Measurements from ENCODE around the gene PAEP.

Gene PAEP

GRCh38 chr9:135604437-135605237, 43.1 kb downstream of the PAEP start:
- DNase-seq = no peak

GRCh38 chr9:135605238-135605781, 43.8 kb downstream of the PAEP start:
- DNase-seq = peak; percentile 2

- no peak for DNase-seq
These were observed 45.3 kb downstream of the PAEP start for GRCh38 chr9:135606885-135607259.

- DNase-seq = no peak
These were observed 46.1 kb downstream of the PAEP start for GRCh38 chr9:135607401-135608293.

- DNase-seq = no peak
These were observed 46.9 kb downstream of the PAEP start for GRCh38 chr9:135608294-135608998.

GRCh38 chr9:135608999-135609317, 47.4 kb downstream of the PAEP start:
- no peak for DNase-seq

GRCh38 chr9:135609366-135609955, 47.9 kb downstream of the PAEP start:
- DNase-seq = no peak

- DNase-seq = no peak
These were observed 49.0 kb downstream of the PAEP start for GRCh38 chr9:135610290-135611141.

- no peak for DNase-seq
These were observed 49.8 kb downstream of the PAEP start for GRCh38 chr9:135611142-135611874.

- DNase-seq = no peak
These were observed 50.3 kb downstream of the PAEP start for GRCh38 chr9:135611875-135612209.

- no peak for DNase-seq
These were observed 50.9 kb downstream of the PAEP start for GRCh38 chr9:135612437-135612836.

- DNase-seq = no peak
These were observed 51.7 kb downstream of the PAEP start for GRCh38 chr9:135612981-135613910.

- DNase-seq = no peak
These were observed 52.6 kb downstream of the PAEP start for GRCh38 chr9:135613946-135614805.

GRCh38 chr9:135614821-135615665, 53.5 kb downstream of the PAEP start:
- no peak for DNase-seq

- DNase-seq = no peak
These were observed 54.4 kb downstream of the PAEP start for GRCh38 chr9:135615666-135616618.
